HFFc6 (cell line): Measurements from ENCODE around the gene LRRC27. TPM values are rescaled to one million over a fixed set of nuclear protein-coding genes. Genes with fewer than 3 reads are reported as not detected.

Experiments
- DNase-seq: peaks from one replicate; pipeline ENCODE4 v3.0.0-alpha.2; 2018
- H3K27ac Mint-ChIP-seq: 2 replicates; pipeline ENCODE4 v1.8.0; 2020; ENCODE audit warnings: mild to moderate bottlenecking, mixed read lengths
- H3K27me3 Mint-ChIP-seq: 2 replicates; pipeline ENCODE4 v1.8.0; 2021; ENCODE audit warnings: mild to moderate bottlenecking, moderate library complexity, mixed read lengths; ENCODE audit not compliant: insufficient read depth
- H3K36me3 Mint-ChIP-seq: 2 replicates; pipeline ENCODE4 v1.8.0; 2021; ENCODE audit warnings: low read depth, mixed read lengths
- H3K4me1 Mint-ChIP-seq: 2 replicates; pipeline ENCODE4 v1.8.0; 2020; ENCODE audit warnings: low read depth, mixed read lengths
- H3K4me3 Mint-ChIP-seq: 2 replicates; pipeline ENCODE4 v1.8.0; 2020; ENCODE audit warnings: mild to moderate bottlenecking, moderate library complexity, mixed read lengths
- H3K9me3 Mint-ChIP-seq: 2 replicates; pipeline ENCODE4 v1.8.0; 2020; ENCODE audit warnings: mild to moderate bottlenecking, mixed read lengths
- CTCF ChIP-seq: fragments of 200-600 bp; sonication (generic); IDR thresholded peaks from 2 replicates; pipeline ENCODE4 v1.5.0; 2021; ENCODE audit warnings: antibody characterized with exemption, mild to moderate bottlenecking
- total RNA-seq, 6 experiments: library from RNA; stranded (reverse); fragmentation: NEBNext Ultra II Directional; extraction: Animal tissue kit (Norgen Biotek cat#: 25700); gene quantifications; 2 replicates in 1 of 6; 3 replicates in 5 of 6; pipeline ENCODE4 v1.2.3, GENCODE V29; 2021

The LRRC27 gene
- total RNA-seq, 6 experiments from 2014 or later: 4.7 to 6.7 (median 6.0) TPM

GRCh38 chr10:132319853-132320653 lies 11.9 kb upstream of the LRRC27 start:
- peak overlapping the region; percentile 98 for H3K27ac Mint-ChIP-seq
- DNase-seq: peak; percentile 84
- TF ChIP-seq CTCF: no peak
- H3K27me3 Mint-ChIP-seq: no peaks in the 10 kb centered on the region; the same call in 1 of the 2 replicates
- H3K36me3 Mint-ChIP-seq: peaks cover 17% of the 10 kb centered on the region
- peak overlapping the region; percentile 61 for H3K4me3 Mint-ChIP-seq
- H3K9me3 Mint-ChIP-seq: no peaks in the 10 kb centered on the region
- peaks cover 55% of the 10 kb centered on the region for H3K4me1 Mint-ChIP-seq

GRCh38 chr10:132320654-132321469 lies 11.1 kb upstream of the LRRC27 start:
- Mint-ChIP-seq H3K27me3 (no peaks in the 10 kb centered on the region; the same call in 1 of the 2 replicates), H3K27ac (peak overlapping the region; percentile 98), H3K4me3 (no peak overlapping the region)

GRCh38 chr10:132321726-132322125 lies 10.3 kb upstream of the LRRC27 start:
- Mint-ChIP-seq H3K4me1 (peaks cover 55% of the 10 kb centered on the region), H3K4me3 (no peak overlapping the region), H3K36me3 (peaks cover 29% of the 10 kb centered on the region), H3K9me3 (no peaks in the 10 kb centered on the region), H3K27me3 (no peaks in the 10 kb centered on the region; the same call in 1 of the 2 replicates), H3K27ac (no peak overlapping the region)
- TF ChIP-seq CTCF: no peak
- DNase-seq: no peak

More at GRCh38 chr10:132320654-132321469, 11.1 kb upstream of the LRRC27 start:
- DNase-seq: no peak
- H3K9me3 Mint-ChIP-seq: no peaks in the 10 kb centered on the region
- peaks cover 21% of the 10 kb centered on the region for H3K36me3 Mint-ChIP-seq
- H3K4me1 Mint-ChIP-seq: peaks cover 55% of the 10 kb centered on the region
- no peak for TF ChIP-seq CTCF

GRCh38 chr10:132322586-132323048 lies 9.4 kb upstream of the LRRC27 start:
- Mint-ChIP-seq H3K36me3 (peaks cover 35% of the 10 kb centered on the region), H3K4me3 (no peak overlapping the region), H3K27ac (peak overlapping the region; percentile 62; the same call in 1 of the 2 replicates), H3K4me1 (peaks cover 49% of the 10 kb centered on the region), H3K9me3 (no peaks in the 10 kb centered on the region), H3K27me3 (no peaks in the 10 kb centered on the region; the same call in 1 of the 2 replicates)
- peak; percentile 26; the same call in 1 of the 2 replicates for TF ChIP-seq CTCF
- DNase-seq: no peak

GRCh38 chr10:132324186-132324585 lies 7.8 kb upstream of the LRRC27 start:
- peaks cover 2% of the 10 kb centered on the region for H3K27me3 Mint-ChIP-seq
- no peak for DNase-seq
- no peak overlapping the region for H3K27ac Mint-ChIP-seq
- H3K4me3 Mint-ChIP-seq: no peak overlapping the region
- peaks cover 48% of the 10 kb centered on the region for H3K36me3 Mint-ChIP-seq
- no peaks in the 10 kb centered on the region for H3K9me3 Mint-ChIP-seq
- peaks cover 52% of the 10 kb centered on the region for H3K4me1 Mint-ChIP-seq
- no peak for TF ChIP-seq CTCF
